Spleen (tissue), 7 donors: ENCODE measurements around the gene RFNG.

ENCODE experiments used
- CTCF ChIP-seq, 11 experiments: fragments of 200-600 bp in 7 of 11; fragments of 450-650 bp in 4 of 11; sonication (generic) in 4 of 11; IDR thresholded peaks in 8 of 11; conservative IDR thresholded peaks in 3 of 11; 1 replicate in 7 of 11; 2 replicates in 4 of 11; pipeline versions ENCODE4 v1.4.0 to v1.8.0; 2016 to 2021; ENCODE audit warnings: antibody characterized with exemption in 11 of 11, inconsistent platforms in 4 of 11, mild to moderate bottlenecking in 1 of 11
- POLR2AphosphoS5 ChIP-seq, 3 donors: sonication (generic); formaldehyde crosslinking; IDR thresholded peaks; one replicate each; pipeline ENCODE4 v1.5.1; 2017; ENCODE audit warnings: antibody characterized with exemption in 3 of 3
- donor health status: DM: no; HTN: no; CAD: no; lungs with moderate emphysema.
- donor health status: DM: no; HTN: no; CAD: no.
- donor health status: DM: no; HTN: no; CAD: no.

GRCh38 chr17:82100502-82101298 is 49.1 kb upstream of the RFNG start:
- TF ChIP-seq POLR2AphosphoS5 (IDR thresholded peaks at IDR 0.05): peak in 1 of 3 donors; percentile 8
- TF ChIP-seq CTCF (IDR thresholded peaks at IDR 0.05 in 8 of 11, conservative IDR thresholded peaks at IDR 0.05 in 3 of 11): no peak
